ENCODE data around the gene KRTAP4-8.
"Not testable (repeated sequence)": the region's sequence is repeated elsewhere in the genome, so short reads cannot be mapped to it uniquely, and the experiment has no call there.

Gene KRTAP4-8

DNA sequence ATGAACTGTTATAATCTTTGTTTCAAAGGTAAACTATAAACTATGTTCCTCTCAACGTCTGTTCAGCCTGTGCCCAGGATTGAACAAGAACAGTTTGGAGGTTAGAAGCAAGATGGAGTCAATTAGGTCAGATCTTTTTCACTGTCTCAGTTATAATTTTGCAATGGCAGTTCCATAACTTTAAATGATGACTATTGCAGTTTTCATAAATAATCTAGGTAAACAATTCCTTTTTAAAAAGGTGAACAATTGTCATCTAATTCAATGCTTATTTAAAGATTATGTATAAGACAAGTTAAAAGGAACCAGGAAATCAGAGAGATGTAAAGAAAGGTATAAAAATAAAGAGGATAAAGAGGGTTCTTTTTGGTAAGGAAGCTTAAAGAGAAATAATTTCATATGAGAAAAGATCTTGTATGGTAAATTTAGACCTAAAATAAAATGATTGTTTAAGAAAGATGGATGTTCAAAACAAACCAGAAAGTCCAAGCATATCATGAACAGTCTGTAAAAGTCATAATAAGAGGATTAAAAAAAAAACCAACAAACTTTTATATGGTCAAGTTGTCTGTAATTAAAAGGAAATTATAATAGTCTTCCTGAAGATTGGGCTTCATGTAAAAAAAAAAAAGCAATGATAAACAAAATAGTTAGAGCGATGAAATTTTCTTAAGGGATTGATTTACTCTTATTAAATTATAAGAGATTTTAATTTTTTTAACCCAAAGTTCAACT, 13.4 kb upstream of the KRTAP4-8 start:
- FAIRE-seq (no peak), DNase-seq (ENCODE audit: extremely low spot score, insufficient read length, low read depth) (no peak)

DNA sequence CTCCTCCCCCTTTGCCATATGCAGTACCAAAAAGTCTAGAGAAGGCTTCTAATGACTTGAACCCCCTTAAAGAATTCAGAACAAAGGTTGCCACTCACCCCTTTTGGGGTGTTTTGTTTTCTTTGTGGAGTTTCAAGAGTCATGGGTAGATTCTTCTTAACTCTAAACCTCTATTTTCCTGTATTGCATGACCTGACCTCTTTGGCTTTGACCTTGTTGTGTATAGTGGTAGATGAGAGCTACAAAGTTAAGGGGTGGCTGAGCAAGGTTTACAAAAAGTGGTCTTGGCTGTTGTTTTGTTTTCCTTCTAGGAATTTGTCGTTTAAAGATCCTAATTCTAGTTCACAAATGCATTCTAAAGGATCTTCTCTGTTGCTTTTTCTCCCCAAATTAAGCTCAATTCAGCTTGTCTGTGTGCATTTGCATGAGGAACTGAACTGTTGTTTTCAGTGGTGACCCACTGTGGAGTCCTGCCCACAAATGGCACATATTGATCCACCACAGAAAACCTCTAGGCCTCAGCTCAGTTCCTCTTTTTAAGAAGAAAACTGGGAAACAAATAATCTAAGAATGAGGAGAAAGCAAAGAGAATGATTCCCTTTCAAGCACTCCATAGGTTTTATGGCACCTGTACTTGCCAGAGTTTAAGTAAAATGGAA, 10.9 kb upstream of the KRTAP4-8 start:
- DNase-seq (ENCODE audit: extremely low spot score, insufficient read length, low read depth); FAIRE-seq: not testable (repeated sequence)

DNA sequence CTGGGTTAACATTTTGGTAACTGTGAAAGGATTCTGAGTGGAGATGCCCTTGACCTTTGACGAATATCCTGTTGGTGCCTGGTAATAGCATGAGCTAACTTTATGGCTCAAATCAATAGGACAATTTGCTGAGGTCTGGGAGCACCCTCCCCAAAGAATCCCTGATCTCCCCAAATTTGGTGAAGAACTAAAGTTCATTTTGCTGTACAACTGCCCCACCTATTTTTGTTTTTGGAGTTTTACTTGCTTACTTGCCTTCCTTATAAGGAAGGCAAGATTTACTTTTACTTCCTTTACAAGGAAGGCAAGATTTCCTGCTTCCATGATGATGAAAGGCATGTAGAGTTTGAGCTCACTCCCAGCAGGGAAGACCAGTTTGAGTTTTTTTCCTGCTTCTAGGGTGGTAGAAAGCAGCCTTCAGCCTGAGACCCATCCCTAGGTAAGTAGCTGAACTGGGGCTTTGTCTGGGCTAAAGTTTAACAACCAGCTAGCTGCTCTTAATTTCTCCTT, 10.1 kb upstream of the KRTAP4-8 start:
- DNase-seq (ENCODE audit: extremely low spot score, insufficient read length, low read depth) = no peak
- no peak for FAIRE-seq

DNA sequence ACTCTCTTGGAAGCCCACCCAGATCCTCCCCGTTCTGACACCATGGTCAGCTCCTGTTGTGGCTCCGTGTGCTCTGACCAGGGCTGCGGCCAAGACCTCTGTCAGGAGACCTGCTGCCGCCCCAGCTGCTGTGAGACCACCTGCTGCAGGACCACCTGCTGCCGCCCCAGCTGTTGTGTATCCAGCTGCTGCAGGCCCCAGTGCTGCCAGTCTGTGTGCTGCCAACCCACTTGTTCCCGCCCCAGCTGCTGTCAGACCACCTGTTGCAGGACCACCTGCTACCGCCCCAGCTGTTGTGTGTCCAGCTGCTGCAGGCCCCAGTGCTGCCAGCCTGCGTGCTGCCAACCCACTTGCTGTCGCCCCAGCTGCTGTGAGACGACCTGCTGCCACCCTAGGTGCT, 7.4 kb upstream of the KRTAP4-8 start, which contains the start of gene KRTAP4-9:
TSS of gene KRTAP4-9 (plus strand) at position 43 of the 400 bp plus-strand sequence. CDS start at position 43, 0 bp downstream.
- not testable (repeated sequence) for DNase-seq (ENCODE audit: extremely low spot score, insufficient read length, low read depth); FAIRE-seq

DNA sequence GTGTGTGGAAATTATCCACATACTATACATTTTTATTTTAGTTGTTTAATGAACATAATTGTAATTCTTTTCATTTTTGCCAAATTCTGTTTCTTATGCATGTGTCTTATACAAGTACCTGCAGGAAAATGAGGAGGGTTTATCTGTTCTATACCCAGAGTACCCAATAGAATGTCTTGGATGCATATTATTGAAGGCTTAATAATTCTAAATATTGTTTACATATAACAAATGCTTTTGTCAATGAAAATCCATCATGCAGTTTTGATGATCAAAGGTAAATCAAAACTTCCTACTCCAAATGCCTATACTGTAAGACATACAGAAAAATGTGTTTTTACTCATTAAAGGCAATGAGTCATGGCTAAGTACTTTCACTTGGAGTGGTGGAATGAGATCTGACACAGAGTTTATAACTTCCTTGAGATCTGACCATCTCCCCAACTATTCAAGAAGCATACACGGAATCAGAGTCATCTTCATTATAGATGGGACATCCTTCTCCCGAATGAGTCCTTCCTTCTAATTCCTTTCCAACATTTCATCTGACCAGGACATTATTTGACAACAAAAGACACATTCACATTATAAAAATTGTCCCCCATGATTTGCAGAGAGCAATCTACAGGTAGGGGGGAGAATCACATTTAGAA, 6.6 kb upstream of the KRTAP4-8 start:
- DNase-seq (ENCODE audit: extremely low spot score, insufficient read length, low read depth) = not testable (repeated sequence)
- FAIRE-seq = peak; percentile 12

DNA sequence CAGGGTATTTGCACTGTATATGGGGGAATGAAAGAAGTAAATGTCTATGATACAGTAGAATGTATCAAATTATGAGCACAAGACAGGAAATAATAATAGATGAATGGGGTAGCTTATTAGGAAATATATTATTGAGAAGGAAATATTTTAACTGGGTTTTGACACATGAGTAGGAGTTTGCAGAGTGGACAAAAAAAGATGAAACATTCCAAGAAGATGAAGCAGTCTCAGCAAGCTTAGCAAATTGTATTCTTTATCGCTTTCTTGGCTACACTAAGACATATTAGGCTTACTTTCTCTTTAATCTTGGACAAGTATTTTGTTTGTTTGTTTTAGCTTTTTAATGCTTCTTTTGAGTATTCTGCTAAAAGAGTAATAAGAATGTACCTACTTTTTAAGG, 6.0 kb upstream of the KRTAP4-8 start:
- FAIRE-seq = no peak
- DNase-seq (ENCODE audit: extremely low spot score, insufficient read length, low read depth) = no peak

DNA sequence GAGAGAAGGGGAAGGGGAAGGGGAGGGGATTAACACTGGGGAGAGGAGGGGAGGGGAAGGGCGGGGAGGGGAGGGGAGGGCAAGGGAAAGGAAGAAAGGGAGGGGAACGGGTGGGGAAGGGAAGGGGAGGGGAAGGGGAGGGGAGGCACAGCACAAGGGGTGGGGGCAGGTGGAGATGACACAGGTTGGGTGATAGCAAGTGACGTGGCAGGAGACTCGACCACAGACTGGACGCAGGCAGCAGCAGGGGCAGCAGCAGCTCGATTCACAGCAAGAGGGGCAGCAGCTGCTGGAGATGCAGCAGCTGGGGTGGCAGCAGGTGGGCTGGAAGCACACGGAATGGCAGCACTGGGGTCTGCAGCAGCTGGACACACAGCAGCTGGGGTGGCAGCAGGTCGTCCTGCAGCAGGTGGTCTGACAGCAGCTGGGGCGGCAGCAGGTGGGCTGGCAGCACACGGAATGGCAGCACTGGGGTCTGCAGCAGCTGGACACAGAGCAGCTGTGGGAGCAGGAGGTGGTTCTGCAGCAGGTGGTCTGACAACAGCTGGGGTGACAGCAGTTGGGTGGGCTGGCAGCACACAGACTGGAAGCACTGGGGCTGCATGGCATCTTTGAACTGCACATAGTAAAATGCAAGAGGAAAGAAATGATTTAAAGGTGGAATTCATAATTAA, 3.8 kb upstream of the KRTAP4-8 start, which contains the start of gene KRTAP4-16:
TSS of gene KRTAP4-16 (minus strand) at position 624 of the 674 bp plus-strand sequence. CDS start at position 624, 0 bp downstream.
- DNase-seq (ENCODE audit: extremely low spot score, insufficient read length, low read depth) = no peak
- FAIRE-seq = no peak

DNA sequence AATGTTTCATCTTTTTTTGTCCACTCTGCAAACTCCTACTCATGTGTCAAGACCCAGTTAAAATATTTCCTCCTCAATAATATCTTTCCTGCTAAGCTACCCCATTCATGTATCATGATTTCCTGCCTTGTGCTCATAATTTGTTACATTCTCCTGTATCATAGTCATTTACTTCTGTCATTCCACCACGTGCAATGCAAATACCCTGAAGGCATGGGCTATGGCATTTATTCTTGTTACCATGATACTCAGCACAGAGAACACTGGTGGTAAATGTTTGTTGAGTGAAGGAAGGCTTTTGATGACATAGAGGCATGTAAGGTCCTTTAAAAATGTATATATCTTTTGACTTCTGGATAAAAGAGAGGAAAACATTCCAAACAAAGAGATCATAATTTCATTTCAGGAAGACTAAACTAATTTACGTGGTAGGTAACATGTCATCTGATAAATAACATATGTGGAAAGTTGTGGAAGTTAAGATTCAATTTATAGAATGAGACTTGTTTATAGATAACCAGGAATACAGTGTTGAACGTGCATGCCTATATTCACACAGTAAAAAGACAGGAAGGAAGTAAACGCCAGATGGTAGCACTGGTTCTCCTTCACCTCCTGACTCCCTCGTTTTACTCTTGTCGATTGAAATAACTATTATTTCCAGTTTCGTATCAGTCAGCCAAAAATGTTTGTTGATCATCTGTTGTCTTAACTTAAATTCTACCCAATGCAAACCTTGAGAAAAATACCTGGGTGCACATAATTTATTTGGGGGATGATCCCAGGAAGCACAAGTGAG, 1.9 kb upstream of the KRTAP4-8 start:
- not testable (repeated sequence) for DNase-seq (ENCODE audit: extremely low spot score, insufficient read length, low read depth); FAIRE-seq

DNA sequence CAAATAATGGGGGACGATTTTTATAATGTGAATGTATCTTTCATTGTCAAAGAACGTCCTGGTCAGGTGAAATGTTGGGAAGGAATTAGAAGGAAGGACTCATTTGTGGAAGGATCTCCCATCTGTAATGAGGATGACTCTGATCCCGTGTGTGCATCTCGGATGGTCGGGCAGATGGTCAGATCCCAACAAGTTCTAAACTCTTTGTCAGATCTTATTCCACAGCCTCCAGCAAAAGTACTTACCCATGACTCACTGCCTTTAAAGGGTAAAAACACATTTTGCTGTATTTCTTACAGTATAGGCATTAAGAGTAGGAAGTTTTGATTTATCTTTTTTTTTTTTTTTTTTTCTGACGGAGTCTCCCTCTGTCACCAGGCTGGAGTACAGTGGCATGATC, 539 bp upstream of the KRTAP4-8 start:
- FAIRE-seq (no peak), DNase-seq (ENCODE audit: extremely low spot score, insufficient read length, low read depth) (no peak)

DNA sequence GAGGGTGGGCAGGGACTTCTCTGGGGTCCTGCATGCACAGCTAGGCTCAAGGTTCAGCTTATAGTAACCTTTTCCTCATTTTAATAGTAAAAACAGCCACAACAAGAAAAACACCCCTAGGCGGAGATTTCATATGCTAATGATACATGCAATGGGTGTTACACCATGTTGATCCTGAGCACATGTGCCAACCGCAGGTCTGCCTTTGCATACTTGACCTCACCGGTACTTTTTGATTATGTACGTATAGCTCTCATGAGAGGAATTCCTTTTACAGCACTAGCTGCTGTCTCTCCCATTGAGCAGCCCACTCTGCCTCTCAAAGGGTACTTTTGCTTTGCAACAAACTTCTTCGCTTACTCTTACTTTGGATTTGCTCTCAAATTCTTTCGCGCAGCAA, 1.9 kb downstream of the KRTAP4-8 start:
- no peak for FAIRE-seq
- DNase-seq (ENCODE audit: extremely low spot score, insufficient read length, low read depth) = no peak

DNA sequence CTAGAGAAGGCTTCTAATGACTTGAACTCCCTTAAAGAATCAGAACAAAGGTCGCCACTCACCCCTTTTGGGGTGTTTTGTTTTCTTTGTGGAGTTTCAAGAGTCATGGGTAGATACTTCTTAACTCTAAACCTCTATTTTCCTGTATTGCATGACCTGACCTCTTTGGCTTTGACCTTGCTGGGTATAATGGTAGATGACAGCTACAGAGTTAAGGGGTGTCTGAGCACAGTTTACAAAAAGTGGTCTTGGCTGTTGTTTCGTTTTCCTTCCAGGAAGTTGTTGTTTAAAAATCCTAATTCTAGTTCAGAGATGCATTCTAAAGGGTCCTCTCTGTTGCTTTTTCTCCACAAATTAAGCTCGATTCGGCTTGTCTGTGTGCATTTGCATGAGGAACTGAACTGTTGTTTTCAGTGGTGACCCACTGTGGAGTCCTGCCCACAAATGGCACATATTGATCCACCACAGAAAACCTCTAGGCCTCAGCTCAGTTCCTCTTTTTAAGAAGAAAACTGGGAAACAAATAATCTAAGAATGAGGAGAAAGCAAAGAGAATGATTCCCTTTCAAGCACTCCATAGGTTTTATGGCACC, 9.1 kb downstream of the KRTAP4-8 start:
- not testable (repeated sequence) for DNase-seq (ENCODE audit: extremely low spot score, insufficient read length, low read depth)
- peak; percentile 38 for FAIRE-seq

DNA sequence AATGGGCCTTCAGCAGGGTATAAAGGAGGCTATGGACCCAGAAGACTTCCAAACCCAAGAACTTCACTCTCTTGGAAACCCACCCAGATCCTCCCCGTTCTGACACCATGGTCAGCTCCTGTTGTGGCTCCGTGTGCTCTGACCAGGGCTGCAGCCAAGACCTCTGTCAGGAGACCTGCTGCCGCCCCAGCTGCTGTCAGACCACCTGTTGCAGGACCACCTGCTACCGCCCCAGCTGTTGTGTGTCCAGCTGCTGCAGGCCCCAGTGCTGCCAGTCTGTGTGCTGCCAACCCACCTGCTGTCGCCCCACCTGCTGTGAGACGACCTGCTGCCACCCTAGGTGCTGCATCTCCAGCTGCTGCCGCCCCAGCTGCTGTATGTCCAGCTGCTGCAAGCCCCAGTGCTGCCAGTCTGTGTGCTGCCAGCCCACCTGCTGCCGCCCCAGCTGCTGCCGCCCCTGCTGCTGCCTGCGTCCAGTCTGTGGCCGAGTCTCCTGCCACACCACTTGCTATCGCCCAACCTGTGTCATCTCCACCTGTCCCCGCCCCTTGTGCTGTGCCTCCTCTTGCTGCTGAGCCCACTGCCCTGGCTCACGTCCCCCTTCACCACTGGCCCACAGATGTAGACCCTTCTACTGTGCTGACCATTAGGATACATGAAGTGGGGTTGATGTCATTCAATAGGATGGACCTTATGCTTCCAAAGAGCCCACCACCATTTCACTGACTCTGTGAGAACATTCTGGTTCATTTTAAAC, 13.7 kb downstream of the KRTAP4-8 start, which contains the start of gene KRTAP4-7:
TSS of gene KRTAP4-7 (plus strand) at position 51 of the 757 bp plus-strand sequence. CDS start at position 108, 57 bp downstream.
- not testable (repeated sequence) for FAIRE-seq; DNase-seq (ENCODE audit: extremely low spot score, insufficient read length, low read depth)

DNA sequence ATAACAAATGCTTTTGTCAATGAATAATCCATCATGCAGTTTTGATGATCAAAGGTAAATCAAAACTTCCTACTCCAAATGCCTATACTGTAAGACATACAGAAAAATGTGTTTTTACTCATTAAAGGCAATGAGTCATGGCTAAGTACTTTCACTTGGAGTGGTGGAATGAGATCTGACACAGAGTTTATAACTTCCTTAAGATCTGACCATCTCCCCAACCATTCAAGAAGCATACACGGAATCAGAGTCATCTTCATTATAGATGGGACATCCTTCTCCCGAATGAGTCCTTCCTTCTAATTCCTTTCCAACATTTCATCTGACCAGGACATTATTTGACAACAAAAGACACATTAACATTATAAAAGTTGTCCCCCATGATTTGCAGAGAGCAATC, 14.5 kb downstream of the KRTAP4-8 start:
- DNase-seq (ENCODE audit: extremely low spot score, insufficient read length, low read depth); FAIRE-seq: not testable (repeated sequence)

DNA sequence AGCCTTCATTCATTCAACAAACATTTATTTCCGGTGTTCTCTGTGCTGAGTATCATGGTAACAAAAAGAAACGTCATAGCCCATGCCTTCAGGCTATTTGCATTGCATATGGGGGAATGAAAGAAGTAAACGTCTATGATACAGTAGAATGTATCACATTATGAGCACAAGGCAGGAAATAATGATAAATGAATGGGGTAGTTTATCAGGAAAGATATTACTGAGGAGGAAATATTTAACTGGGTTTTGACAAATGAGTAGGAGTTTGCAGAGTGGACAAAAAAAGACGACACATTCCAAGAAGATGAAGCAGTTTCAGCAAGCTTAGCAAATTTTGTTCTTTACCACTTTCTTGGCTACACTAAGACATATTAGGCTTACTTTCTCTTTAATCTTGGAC, 15.3 kb downstream of the KRTAP4-8 start:
- FAIRE-seq (no peak), DNase-seq (ENCODE audit: extremely low spot score, insufficient read length, low read depth) (no peak)

DNA sequence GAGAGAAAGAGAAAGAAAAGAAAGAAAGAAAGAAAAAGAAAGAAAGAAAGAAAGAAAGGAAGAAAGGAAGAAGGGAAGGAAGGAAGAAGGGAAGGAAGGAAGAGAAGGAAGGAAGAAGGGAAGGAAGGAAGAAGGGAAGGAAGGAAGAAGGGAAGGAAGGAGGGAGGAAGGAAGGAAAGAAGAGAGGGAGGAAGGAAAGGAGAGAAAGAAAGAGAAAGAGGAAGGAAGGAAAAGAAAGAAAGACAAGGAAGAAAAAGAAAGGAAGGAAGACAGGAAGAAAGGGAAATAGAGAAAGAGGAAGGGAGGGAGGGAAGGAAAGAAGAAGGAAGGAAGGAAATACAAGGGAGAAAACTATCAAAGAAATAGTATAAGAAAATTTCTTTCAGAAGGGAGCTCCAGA, 21.2 kb downstream of the KRTAP4-8 start:
- FAIRE-seq = no peak

DNA sequence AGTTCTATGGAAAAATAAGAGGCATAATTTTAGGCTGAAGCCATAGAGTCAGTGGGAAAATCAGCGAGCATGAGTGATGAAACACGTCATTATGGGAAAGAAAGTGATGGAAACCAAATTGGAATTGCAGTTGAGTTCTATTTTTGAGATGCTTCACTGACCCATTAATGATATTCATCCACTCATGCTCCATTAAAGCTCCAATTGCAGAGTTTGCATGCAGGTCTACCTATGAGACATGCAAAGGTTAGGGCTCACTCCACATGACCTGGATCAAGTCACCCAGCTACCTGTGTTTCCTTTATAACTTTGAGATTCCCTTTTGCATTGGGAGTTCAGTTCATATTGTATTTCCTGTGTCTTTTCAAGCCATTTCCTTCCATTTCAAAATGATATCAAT, 24.3 kb downstream of the KRTAP4-8 start:
- FAIRE-seq = no peak

More for the DNA sequence above, 21.2 kb downstream of the KRTAP4-8 start:
- no peak for DNase-seq (ENCODE audit: extremely low spot score, insufficient read length, low read depth)

DNA sequence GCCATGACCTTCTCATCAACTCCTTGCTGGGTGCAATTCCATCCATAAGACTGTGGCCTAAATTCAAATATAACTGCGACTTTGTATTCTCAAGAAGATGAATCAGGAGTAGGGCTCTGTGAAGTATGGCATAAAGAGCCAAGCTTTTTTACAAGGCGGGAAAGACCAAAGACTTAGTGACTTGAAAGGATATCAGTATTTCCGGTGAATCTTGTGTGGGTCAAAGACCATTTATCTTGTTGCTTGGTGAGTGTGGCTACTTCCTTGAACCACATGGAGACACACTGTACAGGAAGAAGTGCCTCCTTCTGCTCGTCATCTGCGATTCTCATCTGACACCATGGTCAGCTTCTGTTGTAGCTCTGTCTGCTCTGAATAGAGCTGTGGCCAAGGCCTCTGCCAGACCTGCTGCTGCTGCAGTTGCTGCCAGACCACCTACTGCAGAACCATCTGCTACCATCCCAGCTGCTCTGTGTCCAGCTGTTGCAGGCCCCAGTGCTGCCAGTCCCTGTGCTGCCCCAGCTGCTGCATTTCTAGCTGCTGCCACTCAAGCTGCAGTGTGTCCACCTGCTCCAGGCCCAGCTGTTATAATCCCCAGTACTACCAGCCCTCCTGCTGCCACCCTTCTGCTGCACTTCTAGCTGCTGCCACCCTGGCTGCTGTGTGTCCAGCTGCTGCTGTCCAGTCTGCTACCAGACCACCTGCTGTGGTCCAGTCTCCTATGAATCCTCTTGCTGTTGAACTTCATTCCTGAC, 26.2 kb downstream of the KRTAP4-8 start:
- no peak for FAIRE-seq
- DNase-seq (ENCODE audit: extremely low spot score, insufficient read length, low read depth) = no peak

More for the DNA sequence above, 24.3 kb downstream of the KRTAP4-8 start:
- no peak for DNase-seq (ENCODE audit: extremely low spot score, insufficient read length, low read depth)

Data from GM18507 (cell line).